Naive thymus-derived CD4-positive, alpha-beta T cell (primary cell): ENCODE results near the gene IFI27. TPM values are rescaled to one million over a fixed set of nuclear protein-coding genes. Genes with fewer than 3 reads are reported as not detected.

ENCODE experiments used
- ATAC-seq: fragments of 150-1000 bp; cut with Tn5 transposase; 2 replicates; pipeline ENCODE4 v1.10.0; 2021; ENCODE audit warnings: mild to moderate bottlenecking, moderate library complexity
- CTCF ChIA-PET: fragments of 350-600 bp; sonication (Branson Sonifier 250); formaldehyde crosslinking; loops from one replicate; lab custom pipeline; 2021; ENCODE audit warnings: antibody characterized with exemption; lab: Charles Lee
- POLR2A ChIA-PET: fragments of 350-600 bp; sonication (Branson Sonifier 250); formaldehyde crosslinking; loops from one replicate; lab custom pipeline; 2021; ENCODE audit warnings: antibody characterized with exemption, inconsistent platforms; lab: Charles Lee
- DNase-seq, 9 donors: peaks; one replicate each; pipeline versions ENCODE4 v3.0.0 to v3.0.0-alpha.2; 2020 to 2022; ENCODE audit warnings: mixed read lengths in 1 of 9
- H3K27ac ChIP-seq: one replicate; pipeline ENCODE4 v1.7.0; 2013; ENCODE audit warnings: mild to moderate bottlenecking, low read depth, low read length, moderate library complexity
- H3K27me3 ChIP-seq, 2 donors: one replicate each; pipeline ENCODE4 v1.7.0; 2013; ENCODE audit warnings: low read length in 2 of 2, mild to moderate bottlenecking in 2 of 2, moderate library complexity in 2 of 2; ENCODE audit not compliant: control insufficient read depth in 2 of 2, insufficient read depth in 2 of 2
- H3K36me3 ChIP-seq, 3 experiments: 1 replicate in 2 of 3; 2 replicates in 1 of 3; pipeline ENCODE4 v1.7.0; 2013; ENCODE audit warnings: low read length in 3 of 3, mild to moderate bottlenecking in 3 of 3, moderate library complexity in 1 of 3; ENCODE audit not compliant: insufficient read depth in 3 of 3, control insufficient read depth in 2 of 3
- H3K4me1 ChIP-seq, 2 donors: one replicate each; pipeline ENCODE4 v1.7.0; 2013; ENCODE audit warnings: low read length in 2 of 2, mild to moderate bottlenecking in 2 of 2, moderate library complexity in 1 of 2; ENCODE audit not compliant: control insufficient read depth in 2 of 2, insufficient read depth in 2 of 2
- H3K4me3 ChIP-seq: 2 replicates; pipeline ENCODE4 v1.7.0; 2013; ENCODE audit warnings: mild to moderate bottlenecking, low read length
- H3K9me3 ChIP-seq, 3 experiments: 1 replicate in 2 of 3; 2 replicates in 1 of 3; pipeline ENCODE4 v1.7.0; 2013; ENCODE audit warnings: low read length in 3 of 3; ENCODE audit not compliant: control insufficient read depth in 2 of 3
- H3K27ac Mint-ChIP-seq, 9 donors: one replicate each; pipeline ENCODE4 v1.8.0; 2020 to 2022; ENCODE audit warnings: mixed read lengths in 9 of 9, mild to moderate bottlenecking in 8 of 9, moderate library complexity in 5 of 9, inconsistent platforms in 2 of 9
- H3K27me3 Mint-ChIP-seq, 5 donors: one replicate each; pipeline ENCODE4 v1.8.0; 2021 to 2022; ENCODE audit warnings: mixed read lengths in 5 of 5, mild to moderate bottlenecking in 1 of 5
- H3K36me3 Mint-ChIP-seq, 5 donors: one replicate each; pipeline ENCODE4 v1.8.0; 2020 to 2022; ENCODE audit warnings: mixed read lengths in 5 of 5, mild to moderate bottlenecking in 3 of 5, inconsistent platforms in 1 of 5
- H3K4me1 Mint-ChIP-seq, 7 donors: one replicate each; pipeline ENCODE4 v1.8.0; 2020 to 2022; ENCODE audit warnings: mixed read lengths in 7 of 7, mild to moderate bottlenecking in 3 of 7, inconsistent platforms in 1 of 7
- H3K4me3 Mint-ChIP-seq, 10 donors: one replicate each; pipeline ENCODE4 v1.8.0; 2020 to 2022; ENCODE audit warnings: mild to moderate bottlenecking in 10 of 10, mixed read lengths in 10 of 10, moderate library complexity in 6 of 10, inconsistent platforms in 2 of 10
- H3K9me3 Mint-ChIP-seq, 11 donors: one replicate each; pipeline ENCODE4 v1.8.0; 2020 to 2022; ENCODE audit warnings: mixed read lengths in 11 of 11, mild to moderate bottlenecking in 4 of 11, inconsistent platforms in 1 of 11, moderate library complexity in 1 of 11
- intact Hi-C, 2 donors: fragments of 100-400 bp; cut with micrococcal nuclease; formaldehyde crosslinking; loops; one replicate each; pipeline ENCODE4 v1.15.1; 2023
- polyA plus RNA-seq, 2 donors: library from polyadenylated mRNA; unstranded; fragments of 300-500 nt; fragmentation: Illumina TruSeq; gene quantifications; one replicate each; pipeline ENCODE4 v1.2.3, GENCODE V29; 2021
- total RNA-seq, 6 experiments: library from RNA in 5 of 6; stranded (reverse) in 5 of 6; gene quantifications; 1 replicate in 5 of 6; 2 replicates in 1 of 6; pipeline ENCODE4 v1.2.3 and lab custom pipeline; 2021 to 2026

The IFI27 gene
- total and polyA plus RNA-seq, 7 experiments from 2014 or later: 0.74 to 221 (median 1.9) TPM; not detected in 3

DNA sequence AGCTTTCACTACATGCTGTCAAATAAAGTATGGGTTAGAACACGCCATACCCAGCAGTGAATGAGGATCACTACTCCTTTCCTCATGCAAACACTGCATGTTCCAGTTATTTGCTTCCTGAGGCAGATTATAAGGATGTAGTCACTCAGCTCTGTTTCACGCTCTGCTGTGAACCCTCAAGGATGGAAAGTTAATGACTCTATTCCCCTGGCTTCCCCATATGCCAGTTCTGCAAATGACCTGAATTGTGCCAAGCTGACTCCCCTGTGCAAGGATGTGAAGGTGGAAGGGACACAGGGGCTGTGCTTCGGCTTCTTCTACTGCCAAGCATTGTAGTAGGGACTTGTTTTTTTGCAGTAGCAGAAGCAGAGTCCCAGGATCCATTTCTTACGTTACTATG lies 22.6 kb upstream of the IFI27 start:
- Mint-ChIP-seq H3K27ac (no peak overlapping the region), H3K9me3 (peaks cover 0 to 2% (median 0%) of the 10 kb centered on the region in 11 donors), H3K4me1 (peaks cover 0 to 10% (median 2%) of the 10 kb centered on the region in 7 donors), H3K36me3 (peaks cover 0 to 15% (median 5%) of the 10 kb centered on the region in 5 donors), H3K27me3 (no peaks in the 10 kb centered on the region), H3K4me3 (no peak overlapping the region)
- H3K4me1 ChIP-seq: no peaks in the 10 kb centered on the region
- no peaks in the 10 kb centered on the region for H3K9me3 ChIP-seq
- intact Hi-C loops: loop anchor here in 1 of 2 donors (10.0 kb wide), 1 partner anchor 1067 kb away; the partner anchor contains the start of gene DICER1
- H3K36me3 ChIP-seq: no peaks in the 10 kb centered on the region
- ChIA-PET CTCF (no interaction called here), POLR2A (no interaction called here)
- no peak for DNase-seq
- no peak for ATAC-seq
- no peak overlapping the region for H3K27ac ChIP-seq
- H3K27me3 ChIP-seq: no peaks in the 10 kb centered on the region
- no peak overlapping the region for H3K4me3 ChIP-seq

- Mint-ChIP-seq H3K36me3 (peaks cover 0 to 14% (median 5%) of the 10 kb centered on the region in 5 donors), H3K4me3 (no peak overlapping the region), H3K27me3 (no peaks in the 10 kb centered on the region), H3K4me1 (peaks cover 0 to 5% (median 0%) of the 10 kb centered on the region in 7 donors), H3K9me3 (peaks cover 0 to 2% (median 0%) of the 10 kb centered on the region in 11 donors), H3K27ac (no peak overlapping the region)
- ATAC-seq (no peak), DNase-seq (no peak)
- Histone ChIP-seq H3K27me3 (no peaks in the 10 kb centered on the region), H3K9me3 (no peaks in the 10 kb centered on the region), H3K27ac (no peak overlapping the region), H3K4me1 (no peaks in the 10 kb centered on the region), H3K36me3 (no peaks in the 10 kb centered on the region), H3K4me3 (no peak overlapping the region)
- ChIA-PET CTCF (no interaction called here), POLR2A (interaction anchor here (0.7 to 3.3 kb wide), 2 partner anchors 8 to 16 kb away, joined by 4 to 10 read pairs; partner anchors contain the start of genes DDX24 and IFI27L1)
- intact Hi-C loops: loop anchor here in 1 of 2 donors (10.0 kb wide), 1 partner anchor 1066 kb away; the partner anchor contains the start of gene DICER1
Observed at GRCh38 chr14:94088516-94088915, 22.0 kb upstream of the IFI27 start.

- ATAC-seq (no peak), DNase-seq (no peak)
- ChIA-PET POLR2A (interaction anchor here (3.3 kb wide), 1 partner anchor 9 kb away, joined by 10 read pairs; the partner anchor contains the start of genes DDX24 and IFI27L1), CTCF (no interaction called here)
- H3K27me3 ChIP-seq: no peaks in the 10 kb centered on the region
- no peak overlapping the region for H3K4me3 Mint-ChIP-seq
- intact Hi-C loops: loop anchor here in 1 of 2 donors (10.0 kb wide), 1 partner anchor 1065 kb away; the partner anchor contains the start of gene DICER1
- no peaks in the 10 kb centered on the region for H3K4me1 ChIP-seq
- no peaks in the 10 kb centered on the region for H3K36me3 ChIP-seq
- no peaks in the 10 kb centered on the region for H3K9me3 ChIP-seq
- peaks cover 0 to 2% (median 0%) of the 10 kb centered on the region in 11 donors for H3K9me3 Mint-ChIP-seq
- no peak overlapping the region for H3K4me3 ChIP-seq
- peaks cover 0 to 3% (median 0%) of the 10 kb centered on the region in 7 donors for H3K4me1 Mint-ChIP-seq
- no peak overlapping the region for H3K27ac Mint-ChIP-seq
- no peaks in the 10 kb centered on the region for H3K27me3 Mint-ChIP-seq
- H3K27ac ChIP-seq: no peak overlapping the region
- peaks cover 0 to 12% (median 5%) of the 10 kb centered on the region in 5 donors for H3K36me3 Mint-ChIP-seq
Observed at GRCh38 chr14:94089479-94089878, 21.1 kb upstream of the IFI27 start.

DNA sequence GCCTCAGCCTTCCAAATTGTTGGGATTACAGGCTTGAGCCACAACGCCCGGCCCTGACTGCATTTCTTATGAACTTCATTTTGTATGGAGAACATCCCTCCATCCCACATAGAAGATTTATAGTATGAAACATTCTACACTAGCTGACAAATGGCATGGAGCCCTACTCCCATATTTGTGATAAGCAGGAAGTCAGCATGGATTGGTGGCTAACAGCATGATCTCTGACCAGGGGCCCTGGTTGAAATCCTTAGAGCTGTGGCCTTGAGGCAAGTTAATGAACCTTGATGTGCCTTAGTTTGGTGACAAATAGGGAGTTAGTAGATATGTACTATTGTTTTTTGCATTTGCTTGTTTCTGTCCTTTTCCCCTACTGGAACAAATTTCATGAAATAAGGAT lies 17.1 kb upstream of the IFI27 start:
- Mint-ChIP-seq H3K36me3 (peaks cover 0 to 9% (median 4%) of the 10 kb centered on the region in 5 donors), H3K9me3 (no peaks in the 10 kb centered on the region), H3K4me3 (no peak overlapping the region), H3K27me3 (no peaks in the 10 kb centered on the region), H3K4me1 (no peaks in the 10 kb centered on the region), H3K27ac (no peak overlapping the region)
- CTCF ChIA-PET: interaction anchor here (0.7 kb wide), 1 partner anchor 153 kb away, joined by 3 read pairs; no protein-coding TSS in a partner anchor
- H3K27me3 ChIP-seq: no peaks in the 10 kb centered on the region
- POLR2A ChIA-PET: no interaction called here
- intact Hi-C loops: no loop called here
- no peaks in the 10 kb centered on the region for H3K9me3 ChIP-seq
- no peak for DNase-seq
- ATAC-seq: no peak
- no peak overlapping the region for H3K4me3 ChIP-seq
- no peaks in the 10 kb centered on the region for H3K36me3 ChIP-seq
- H3K4me1 ChIP-seq: no peaks in the 10 kb centered on the region
- H3K27ac ChIP-seq: no peak overlapping the region

GRCh38 chr14:94097091-94097490 lies 13.4 kb upstream of the IFI27 start:
- H3K36me3 Mint-ChIP-seq: peaks cover 0 to 4% (median 2%) of the 10 kb centered on the region in 5 donors
- POLR2A ChIA-PET: no interaction called here
- Histone ChIP-seq H3K4me1 (no peaks in the 10 kb centered on the region), H3K36me3 (no peaks in the 10 kb centered on the region), H3K9me3 (no peaks in the 10 kb centered on the region), H3K4me3 (no peak overlapping the region), H3K27ac (no peak overlapping the region), H3K27me3 (no peaks in the 10 kb centered on the region)
- no peaks in the 10 kb centered on the region for H3K27me3 Mint-ChIP-seq
- DNase-seq (no peak), ATAC-seq (no peak)
- no peak overlapping the region for H3K4me3 Mint-ChIP-seq
- no peaks in the 10 kb centered on the region for H3K9me3 Mint-ChIP-seq
- H3K4me1 Mint-ChIP-seq: no peaks in the 10 kb centered on the region
- CTCF ChIA-PET: no interaction called here
- intact Hi-C loops: no loop called here
- no peak overlapping the region for H3K27ac Mint-ChIP-seq

GRCh38 chr14:94098326-94098992 lies 12.1 kb upstream of the IFI27 start:
- intact Hi-C loops: no loop called here
- H3K36me3 ChIP-seq: no peaks in the 10 kb centered on the region
- DNase-seq: no peak
- no peaks in the 10 kb centered on the region for H3K4me1 Mint-ChIP-seq
- no peak overlapping the region for H3K27ac Mint-ChIP-seq
- no peak for ATAC-seq
- ChIA-PET POLR2A (no interaction called here), CTCF (no interaction called here)
- no peaks in the 10 kb centered on the region for H3K27me3 ChIP-seq
- no peaks in the 10 kb centered on the region for H3K4me1 ChIP-seq
- H3K36me3 Mint-ChIP-seq: peaks cover 0 to 4% (median 2%) of the 10 kb centered on the region in 5 donors
- H3K9me3 ChIP-seq: no peaks in the 10 kb centered on the region
- H3K4me3 Mint-ChIP-seq: no peak overlapping the region
- H3K27ac ChIP-seq: no peak overlapping the region
- no peaks in the 10 kb centered on the region for H3K9me3 Mint-ChIP-seq
- H3K27me3 Mint-ChIP-seq: no peaks in the 10 kb centered on the region
- H3K4me3 ChIP-seq: no peak overlapping the region
